ENCODE results near the gene GPR146. TPM values are rescaled to one million over a fixed set of nuclear protein-coding genes. Genes with fewer than 3 reads are reported as not detected.

Gene GPR146
- total and polyA plus RNA-seq, 2 of the 13 experiments (the other 11 are each of a cell fraction or from before 2014, with no cell fraction given): 2.0 to 15.9 TPM

GRCh38 chr7:1043552-1044188, 676 bp upstream of the GPR146 start (continued):
- TF ChIP-seq PPARG (CRISPR knock-in tag; conservative IDR thresholded peaks at IDR 0.05) (0 out of 2 replicates have a peak, but pooled peaks have one; percentile 19), ZNF574 (CRISPR knock-in tag; IDR thresholded peaks at IDR 0.05) (no peak), HNF1A (IDR thresholded peaks at IDR 0.05; ENCODE audit: low read depth) (no peak), HNF1A (CRISPR knock-in tag; IDR thresholded peaks at IDR 0.05; ENCODE audit: borderline replicate concordance) (0 out of 2 replicates have a peak, but pooled peaks have one; percentile 15), ZC3H4 (CRISPR knock-in tag; IDR thresholded peaks at IDR 0.05; ENCODE audit: borderline replicate concordance) (0 out of 2 replicates have a peak, but pooled peaks have one; percentile 23), MTA1 (CRISPR knock-in tag; IDR thresholded peaks at IDR 0.05; ENCODE audit: borderline replicate concordance) (no peak), NFIC (IDR thresholded peaks at IDR 0.05; ENCODE audit: low read length) (no peak), TOPORS (CRISPR knock-in tag; IDR thresholded peaks at IDR 0.05) (0 out of 2 replicates have a peak, but pooled peaks have one; percentile 37), ZNF235 (CRISPR knock-in tag; IDR thresholded peaks at IDR 0.05; ENCODE audit: borderline replicate concordance) (no peak), PLSCR1 (CRISPR knock-in tag; IDR thresholded peaks at IDR 0.05; ENCODE audit: borderline replicate concordance) (no peak), ZNF207 (IDR thresholded peaks at IDR 0.05; ENCODE audit: borderline replicate concordance) (no peak), ZNF124 (CRISPR knock-in tag; IDR thresholded peaks at IDR 0.05) (no peak), ZNF761 (CRISPR knock-in tag; conservative IDR thresholded peaks at IDR 0.05) (no peak), U2AF1 (optimal IDR thresholded peaks at IDR 0.05; ENCODE audit: low read depth, low read length) (no peak), POLR2AphosphoS5 (IDR thresholded peaks at IDR 0.05; ENCODE audit: low read depth, low read length) (no peak), SOX6 (IDR thresholded peaks at IDR 0.05) (no peak), SOX6 (CRISPR knock-in tag; IDR thresholded peaks at IDR 0.05) (peak; percentile 34; the same call in 1 of the 2 replicates), ZNF414 (CRISPR knock-in tag; IDR thresholded peaks at IDR 0.05) (no peak), HOXA3 (CRISPR knock-in tag; IDR thresholded peaks at IDR 0.05) (no peak), ADNP (CRISPR knock-in tag; IDR thresholded peaks at IDR 0.05) (no peak), HDAC1 (CRISPR knock-in tag; IDR thresholded peaks at IDR 0.05) (no peak), ZNF260 (CRISPR knock-in tag; IDR thresholded peaks at IDR 0.05; ENCODE audit: borderline replicate concordance, low read depth) (no peak)

All from HepG2 (cell line).